Fibroblast of lung (primary cell): Measurements from ENCODE around the gene VPS72. TPM values are rescaled to one million over a fixed set of nuclear protein-coding genes. Genes with fewer than 3 reads are reported as not detected.

ENCODE experiments used
- DNase-seq, 2 donors: peaks; one replicate each; pipeline versions ENCODE4 v3.0.0 to v3.0.0-alpha.2; 2010; ENCODE audit warnings: low read depth in 2 of 2
- H2AFZ ChIP-seq: 2 replicates; pipeline ENCODE4 v1.5.1; 2012; ENCODE audit warnings: low read length, control low read depth, inconsistent platforms
- H3K27ac ChIP-seq: 2 replicates; pipeline ENCODE4 v1.5.1; 2011; ENCODE audit warnings: low read length, control low read depth; ENCODE audit not compliant: insufficient read depth
- H3K27me3 ChIP-seq: 2 replicates; pipeline ENCODE4 v1.5.1; 2011; ENCODE audit warnings: mild to moderate bottlenecking, low read length; ENCODE audit not compliant: control insufficient read depth, insufficient read depth
- H3K36me3 ChIP-seq: 2 replicates; pipeline ENCODE4 v1.5.1; 2011; ENCODE audit warnings: low read length; ENCODE audit not compliant: control insufficient read depth, insufficient read depth
- H3K4me1 ChIP-seq: 2 replicates; pipeline ENCODE4 v1.5.1; 2011; ENCODE audit warnings: low read length; ENCODE audit not compliant: control insufficient read depth, insufficient read depth; ENCODE audit errors: extremely low read depth
- H3K4me2 ChIP-seq: 2 replicates; pipeline ENCODE4 v1.5.1; 2011; ENCODE audit warnings: low read length, control low read depth; ENCODE audit not compliant: insufficient read depth; ENCODE audit errors: extremely low read depth
- H3K4me3 ChIP-seq, 4 experiments: fragments of 200-600 bp in 1 of 4; sonication (generic) in 1 of 4; replicated peaks in 1 of 4; 2 replicates each; pipeline ENCODE4 v1.5.1; 2011 to 2016; ENCODE audit warnings: low read length in 4 of 4, low read depth in 3 of 4, mild to moderate bottlenecking in 3 of 4, control low read depth in 2 of 4, inconsistent platforms in 1 of 4, mixed read lengths in 1 of 4; ENCODE audit not compliant: insufficient read depth in 1 of 4; ENCODE audit errors: control extremely low read depth in 1 of 4
- H3K79me2 ChIP-seq: 2 replicates; pipeline ENCODE4 v1.5.1; 2012; ENCODE audit warnings: mild to moderate bottlenecking, low read length, inconsistent platforms; ENCODE audit not compliant: control insufficient read depth, insufficient read depth
- H3K9ac ChIP-seq: 2 replicates; pipeline ENCODE4 v1.5.1; 2011; ENCODE audit warnings: mild to moderate bottlenecking, low read length, control low read depth; ENCODE audit not compliant: insufficient read depth
- H3K9me3 ChIP-seq: 2 replicates; pipeline ENCODE4 v1.5.1; 2012; ENCODE audit warnings: low read depth, low read length; ENCODE audit not compliant: control insufficient read depth, insufficient read depth
- H4K20me1 ChIP-seq: 2 replicates; pipeline ENCODE4 v1.5.1; 2011; ENCODE audit warnings: low read length; ENCODE audit not compliant: control insufficient read depth, insufficient read depth; ENCODE audit errors: extremely low read depth
- EZH2 ChIP-seq: IDR thresholded peaks from 2 replicates; pipeline ENCODE4 v1.5.1; 2012; ENCODE audit warnings: low read length, control low read depth, mild to moderate bottlenecking; ENCODE audit errors: missing control alignments
- polyA plus RNA-seq, 2 donors: library from polyadenylated mRNA; depleted of rRNA in 1 of 2; stranded (reverse) in 1 of 2; unstranded in 1 of 2; fragments of >200 nt; gene quantifications; 2 replicates each; pipeline ENCODE4 v1.2.1, GENCODE V29; 2011 to 2012; ENCODE audit warnings: missing spikeins in 1 of 2
- total RNA-seq: library from RNA; depleted of rRNA; stranded (reverse); fragments of >200 nt; gene quantifications from 2 replicates; pipeline ENCODE4 v1.2.1, GENCODE V29; 2014
- TF ChIP-seq, protein P1 (sequence below), 2 donors: IDR thresholded peaks in 1 of 2; conservative IDR thresholded peaks in 1 of 2; 1 replicate in 1 of 2; 2 replicates in 1 of 2; pipeline ENCODE4 v1.5.1; 2011 to 2012; ENCODE audit warnings: low read length in 2 of 2, control low read depth in 1 of 2, inconsistent platforms in 1 of 2, low read depth in 1 of 2, mild to moderate bottlenecking in 1 of 2

Gene VPS72
- total and polyA plus RNA-seq, 2 donors (not counting 1 experiment from before 2014, with no cell fraction given) = 42.9 to 43.8 TPM

DNA sequence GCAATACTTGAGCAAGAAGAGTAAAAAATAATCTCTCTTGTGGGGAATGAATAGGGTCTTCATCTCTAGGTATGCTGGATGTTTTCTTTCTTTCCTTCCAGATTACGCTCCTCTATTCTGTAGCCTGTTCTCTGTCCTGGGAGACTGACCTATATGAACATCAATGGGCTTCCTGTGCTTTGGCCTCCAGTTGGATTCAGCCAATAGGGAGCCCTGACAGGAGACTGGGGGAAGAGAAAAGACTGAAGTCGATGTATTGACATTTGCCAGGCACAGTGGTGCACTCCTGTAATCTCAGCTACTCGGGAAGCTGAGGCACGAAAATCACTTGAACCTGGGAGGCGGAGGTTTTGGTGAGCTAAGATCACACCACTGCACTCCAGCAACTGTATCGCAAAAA, 61.2 kb downstream of the VPS72 start:
- H3K27ac ChIP-seq = no peak overlapping the region
- H3K4me1 ChIP-seq = peaks cover 6% of the 10 kb centered on the region
- TF ChIP-seq EZH2 = no peak
- TF ChIP-seq, protein P1, sequence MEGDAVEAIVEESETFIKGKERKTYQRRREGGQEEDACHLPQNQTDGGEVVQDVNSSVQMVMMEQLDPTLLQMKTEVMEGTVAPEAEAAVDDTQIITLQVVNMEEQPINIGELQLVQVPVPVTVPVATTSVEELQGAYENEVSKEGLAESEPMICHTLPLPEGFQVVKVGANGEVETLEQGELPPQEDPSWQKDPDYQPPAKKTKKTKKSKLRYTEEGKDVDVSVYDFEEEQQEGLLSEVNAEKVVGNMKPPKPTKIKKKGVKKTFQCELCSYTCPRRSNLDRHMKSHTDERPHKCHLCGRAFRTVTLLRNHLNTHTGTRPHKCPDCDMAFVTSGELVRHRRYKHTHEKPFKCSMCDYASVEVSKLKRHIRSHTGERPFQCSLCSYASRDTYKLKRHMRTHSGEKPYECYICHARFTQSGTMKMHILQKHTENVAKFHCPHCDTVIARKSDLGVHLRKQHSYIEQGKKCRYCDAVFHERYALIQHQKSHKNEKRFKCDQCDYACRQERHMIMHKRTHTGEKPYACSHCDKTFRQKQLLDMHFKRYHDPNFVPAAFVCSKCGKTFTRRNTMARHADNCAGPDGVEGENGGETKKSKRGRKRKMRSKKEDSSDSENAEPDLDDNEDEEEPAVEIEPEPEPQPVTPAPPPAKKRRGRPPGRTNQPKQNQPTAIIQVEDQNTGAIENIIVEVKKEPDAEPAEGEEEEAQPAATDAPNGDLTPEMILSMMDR (conservative IDR thresholded peaks at IDR 0.05 in 1 of 2, IDR thresholded peaks at IDR 0.05 in 1 of 2; ENCODE audit: low read depth in 1 of 2, low read length in 2 of 2) = no peak
- no peak overlapping the region for H3K4me3 ChIP-seq
- H4K20me1 ChIP-seq = no peaks in the 10 kb centered on the region
- no peak overlapping the region for H2AFZ ChIP-seq
- H3K9ac ChIP-seq = no peak overlapping the region
- no peaks in the 10 kb centered on the region for H3K9me3 ChIP-seq
- no peak for DNase-seq
- H3K79me2 ChIP-seq = no peaks in the 10 kb centered on the region
- no peaks in the 10 kb centered on the region for H3K27me3 ChIP-seq
- no peak overlapping the region for H3K4me2 ChIP-seq
- no peaks in the 10 kb centered on the region for H3K36me3 ChIP-seq

Other genes with a start within 250 kb of the VPS72 start
- 138 and 190 TPM in 2 replicates for gene CERS2, start 215.4 kb downstream of the VPS72 start, total RNA-seq
- 201 and 254 TPM in 2 replicates for gene CERS2, start 215.4 kb downstream of the VPS72 start, polyA plus RNA-seq
- under 0.01 and 0.33 TPM in 2 replicates for gene ANXA9, start 207.9 kb downstream of the VPS72 start, total RNA-seq
- 0.03 and 0.07 TPM in 2 replicates for gene ANXA9, start 207.9 kb downstream of the VPS72 start, polyA plus RNA-seq
- 9.2 and 17.3 TPM in 2 replicates for gene MINDY1, start 183.3 kb downstream of the VPS72 start, total RNA-seq
- 10.1 and 11.7 TPM in 2 replicates for gene MINDY1, start 183.3 kb downstream of the VPS72 start, polyA plus RNA-seq
- 6.3 and 7.2 TPM in 2 replicates for gene PRUNE1, start 181.7 kb downstream of the VPS72 start, total RNA-seq
- gene PRUNE1, start 181.7 kb downstream of the VPS72 start, polyA plus RNA-seq = 11.8 and 16.6 TPM in 2 replicates
- gene BNIPL, start 153.6 kb downstream of the VPS72 start, total RNA-seq = under 0.01 and 0.33 TPM in 2 replicates
- 0.07 and 0.10 TPM in 2 replicates for gene BNIPL, start 153.6 kb downstream of the VPS72 start, polyA plus RNA-seq
- 2.8 and 3.5 TPM in 2 replicates for gene C1orf56, start 142.4 kb downstream of the VPS72 start, total RNA-seq
- gene C1orf56, start 142.4 kb downstream of the VPS72 start, polyA plus RNA-seq = 1.4 and 1.5 TPM in 2 replicates
- 29.8 and 36.5 TPM in 2 replicates for gene CDC42SE1, start 130.6 kb downstream of the VPS72 start, total RNA-seq
- gene CDC42SE1, start 130.6 kb downstream of the VPS72 start, polyA plus RNA-seq = 49.9 and 55.0 TPM in 2 replicates
- 0.77 and 2.8 TPM in 2 replicates for gene MLLT11, start 129.8 kb downstream of the VPS72 start, total RNA-seq
- 7.2 and 10.4 TPM in 2 replicates for gene MLLT11, start 129.8 kb downstream of the VPS72 start, polyA plus RNA-seq
- gene GABPB2, start 119.4 kb downstream of the VPS72 start, total RNA-seq = 12.8 and 13.9 TPM in 2 replicates
- gene GABPB2, start 119.4 kb downstream of the VPS72 start, polyA plus RNA-seq = 13.0 and 14.9 TPM in 2 replicates
- 0.51 and 0.99 TPM in 2 replicates for gene SEMA6C, start 43.6 kb downstream of the VPS72 start, total RNA-seq
- 0.76 and 0.94 TPM in 2 replicates for gene SEMA6C, start 43.6 kb downstream of the VPS72 start, polyA plus RNA-seq
- not detected in 2 replicates for gene TNFAIP8L2, start 33.5 kb downstream of the VPS72 start, total RNA-seq
- not detected in 2 replicates for gene TNFAIP8L2, start 33.5 kb downstream of the VPS72 start, polyA plus RNA-seq
- 8.2 and 9.7 TPM in 2 replicates for gene LYSMD1, start 24.3 kb downstream of the VPS72 start, total RNA-seq
- 3.6 and 4.6 TPM in 2 replicates for gene LYSMD1, start 24.3 kb downstream of the VPS72 start, polyA plus RNA-seq
- 26.5 and 29.2 TPM in 2 replicates for gene SCNM1, start 24.1 kb downstream of the VPS72 start, total RNA-seq
- gene SCNM1, start 24.1 kb downstream of the VPS72 start, polyA plus RNA-seq = 29.7 and 32.7 TPM in 2 replicates
- not detected in 2 replicates for gene TMOD4, start 14.2 kb downstream of the VPS72 start, total RNA-seq
- gene TMOD4, start 14.2 kb downstream of the VPS72 start, polyA plus RNA-seq = 0.41 and 0.53 TPM in 2 replicates
- 61.4 and 80.9 TPM in 2 replicates for gene PIP5K1A, start 8.4 kb upstream of the VPS72 start, total RNA-seq
- gene PIP5K1A, start 8.4 kb upstream of the VPS72 start, polyA plus RNA-seq = 108 and 118 TPM in 2 replicates
- 193 and 240 TPM in 2 replicates for gene PSMD4, start 64.5 kb upstream of the VPS72 start, total RNA-seq
- 210 and 282 TPM in 2 replicates for gene PSMD4, start 64.5 kb upstream of the VPS72 start, polyA plus RNA-seq
- 8.2 and 11.7 TPM in 2 replicates for gene ZNF687, start 92.1 kb upstream of the VPS72 start, total RNA-seq
- 7.2 and 7.6 TPM in 2 replicates for gene ZNF687, start 92.1 kb upstream of the VPS72 start, polyA plus RNA-seq
- 42.1 and 65.7 TPM in 2 replicates for gene PI4KB, start 137.2 kb upstream of the VPS72 start, total RNA-seq
- 75.4 and 92.9 TPM in 2 replicates for gene PI4KB, start 137.2 kb upstream of the VPS72 start, polyA plus RNA-seq
- gene RFX5, start 157.1 kb upstream of the VPS72 start, total RNA-seq = 21.6 and 35.5 TPM in 2 replicates
- gene RFX5, start 157.1 kb upstream of the VPS72 start, polyA plus RNA-seq = 18.4 and 20.1 TPM in 2 replicates
- gene SELENBP1, start 182.5 kb upstream of the VPS72 start, total RNA-seq = 59.6 and 65.9 TPM in 2 replicates
- 60.6 and 85.4 TPM in 2 replicates for gene SELENBP1, start 182.5 kb upstream of the VPS72 start, polyA plus RNA-seq
- 335 and 339 TPM in 2 replicates for gene PSMB4, start 209.4 kb upstream of the VPS72 start, total RNA-seq
- gene PSMB4, start 209.4 kb upstream of the VPS72 start, polyA plus RNA-seq = 370 and 426 TPM in 2 replicates